RWPE1 (cell line): Measurements from ENCODE around the gene SGCB.

Source experiments
- CTCF ChIA-PET: fragments of 350-600 bp; sonication (Branson Sonifier 250); formaldehyde crosslinking; extraction: SDS; loops from one replicate; lab custom pipeline; 2021; lab: Yijun Ruan, JAX
- POLR2A ChIA-PET: fragments of 400-600 bp; formaldehyde crosslinking; extraction: SDS; loops from one replicate; lab custom pipeline; 2020; ENCODE audit warnings: antibody characterized with exemption; ENCODE audit not compliant: low non-redundant PET; lab: Yijun Ruan, JAX
- DNase-seq: peaks from one replicate; pipeline ENCODE4 v3.0.0; 2012; ENCODE audit warnings: low spot score
- H3K27ac ChIP-seq: fragments of 450-650 bp; 2 replicates; pipeline ENCODE4 v1.5.1; 2017
- TF ChIP-seq, protein P1 (sequence below): fragments of 450-650 bp; conservative IDR thresholded peaks from 2 replicates; pipeline ENCODE4 v1.5.1; 2017; ENCODE audit warnings: low read depth, mild to moderate bottlenecking

The SGCB gene

DNA sequence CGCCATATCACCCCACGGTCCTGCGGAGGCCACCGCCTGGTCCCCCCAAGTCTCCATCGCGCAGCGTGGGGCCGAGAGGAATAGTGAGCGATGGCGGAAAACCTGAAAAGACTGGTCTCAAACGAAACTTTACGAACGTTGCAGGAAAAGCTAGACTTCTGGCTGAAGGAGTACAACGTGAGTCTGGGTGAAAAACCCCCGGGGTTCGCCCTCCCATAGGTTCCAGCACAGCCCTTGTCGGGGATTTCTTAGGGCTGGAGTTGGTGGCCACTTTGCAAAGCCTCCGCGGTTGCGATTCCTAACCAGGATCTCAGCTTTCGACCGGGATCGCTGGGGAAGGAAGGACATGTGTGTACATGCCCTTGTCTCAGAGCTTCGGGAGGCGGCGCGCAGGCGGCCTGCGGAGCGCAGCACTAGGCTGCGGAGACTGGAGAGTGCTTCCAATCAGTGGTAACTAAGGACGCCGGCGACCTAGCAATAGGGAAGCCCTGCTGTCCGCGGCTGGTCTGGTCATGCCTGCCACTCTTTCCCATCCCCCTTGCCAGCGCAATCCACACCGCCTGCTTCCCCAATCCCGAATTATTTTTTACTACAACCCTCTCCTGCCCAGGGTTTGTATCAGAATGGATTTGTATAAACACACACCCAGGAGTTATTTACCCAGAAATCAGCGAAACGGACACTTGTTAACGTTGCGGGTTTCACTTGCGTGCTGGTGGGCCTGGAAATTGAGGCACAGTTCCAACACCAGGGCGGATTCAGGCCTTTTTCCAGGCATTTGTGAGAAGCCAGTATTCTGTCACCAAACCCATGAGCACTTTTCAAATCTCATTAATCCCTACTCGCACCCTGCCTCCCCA lies 13.7 kb upstream of the SGCB start:
- TF ChIP-seq, protein P1, sequence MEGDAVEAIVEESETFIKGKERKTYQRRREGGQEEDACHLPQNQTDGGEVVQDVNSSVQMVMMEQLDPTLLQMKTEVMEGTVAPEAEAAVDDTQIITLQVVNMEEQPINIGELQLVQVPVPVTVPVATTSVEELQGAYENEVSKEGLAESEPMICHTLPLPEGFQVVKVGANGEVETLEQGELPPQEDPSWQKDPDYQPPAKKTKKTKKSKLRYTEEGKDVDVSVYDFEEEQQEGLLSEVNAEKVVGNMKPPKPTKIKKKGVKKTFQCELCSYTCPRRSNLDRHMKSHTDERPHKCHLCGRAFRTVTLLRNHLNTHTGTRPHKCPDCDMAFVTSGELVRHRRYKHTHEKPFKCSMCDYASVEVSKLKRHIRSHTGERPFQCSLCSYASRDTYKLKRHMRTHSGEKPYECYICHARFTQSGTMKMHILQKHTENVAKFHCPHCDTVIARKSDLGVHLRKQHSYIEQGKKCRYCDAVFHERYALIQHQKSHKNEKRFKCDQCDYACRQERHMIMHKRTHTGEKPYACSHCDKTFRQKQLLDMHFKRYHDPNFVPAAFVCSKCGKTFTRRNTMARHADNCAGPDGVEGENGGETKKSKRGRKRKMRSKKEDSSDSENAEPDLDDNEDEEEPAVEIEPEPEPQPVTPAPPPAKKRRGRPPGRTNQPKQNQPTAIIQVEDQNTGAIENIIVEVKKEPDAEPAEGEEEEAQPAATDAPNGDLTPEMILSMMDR, result no peak
- peak overlapping the region; percentile 90 for H3K27ac ChIP-seq
- DNase-seq, result peak; percentile 96
- CTCF ChIA-PET, result no interaction called here
- POLR2A ChIA-PET, result no interaction called here

DNA sequence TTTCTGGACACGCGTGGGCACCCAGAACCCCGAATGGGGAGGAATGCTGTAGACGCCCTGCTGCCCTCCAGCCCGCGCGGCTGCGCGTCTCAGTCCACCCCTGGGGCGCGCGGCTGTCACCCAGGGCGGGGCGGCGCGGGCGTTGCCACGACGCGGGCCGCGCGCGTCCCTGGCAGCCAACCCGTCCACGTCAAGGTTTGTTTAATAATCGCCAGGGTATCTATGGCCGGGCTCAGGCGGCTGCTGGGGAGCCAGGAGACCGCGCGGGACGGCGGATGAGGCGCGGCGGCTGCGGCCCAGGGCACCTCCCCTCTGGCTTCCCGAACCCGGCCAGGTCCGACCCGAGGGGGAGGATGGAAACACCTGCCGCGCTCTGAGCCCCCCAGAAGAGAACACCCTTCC lies 13.1 kb upstream of the SGCB start, which contains the start of gene SPATA18:
TSS of gene SPATA18 (plus strand) at position 92 of the 402 bp plus-strand sequence. CDS start 401 bp downstream, outside the sequence.
- POLR2A ChIA-PET, result no interaction called here
- TF ChIP-seq, protein P1, result no peak
- H3K27ac ChIP-seq, result peak within 1 kb of the TSS; percentile 90
- peak; percentile 32 for DNase-seq
- CTCF ChIA-PET, result no interaction called here

DNA sequence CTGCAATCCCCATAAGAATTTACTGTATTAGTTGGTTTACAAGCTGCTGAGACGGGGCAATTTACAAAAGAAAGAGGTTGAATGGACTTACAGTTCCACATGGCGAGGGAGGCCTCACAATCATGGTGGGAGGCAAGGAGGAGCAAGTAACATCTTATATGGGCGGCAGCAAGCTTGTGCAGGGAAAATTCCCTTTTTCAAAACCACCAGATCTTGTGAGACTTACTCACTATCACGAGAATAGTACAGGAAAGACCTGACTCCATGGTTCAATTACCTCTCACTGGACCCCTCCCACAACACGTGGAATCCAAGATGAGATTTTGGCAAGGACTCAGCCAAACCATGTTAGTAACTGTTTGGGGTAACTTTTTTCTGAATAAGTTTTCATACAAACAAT lies 11.2 kb upstream of the SGCB start:
- CTCF ChIA-PET, result no interaction called here
- DNase-seq, result no peak
- POLR2A ChIA-PET, result no interaction called here
- TF ChIP-seq, protein P1, result no peak
- H3K27ac ChIP-seq, result no peak overlapping the region

DNA sequence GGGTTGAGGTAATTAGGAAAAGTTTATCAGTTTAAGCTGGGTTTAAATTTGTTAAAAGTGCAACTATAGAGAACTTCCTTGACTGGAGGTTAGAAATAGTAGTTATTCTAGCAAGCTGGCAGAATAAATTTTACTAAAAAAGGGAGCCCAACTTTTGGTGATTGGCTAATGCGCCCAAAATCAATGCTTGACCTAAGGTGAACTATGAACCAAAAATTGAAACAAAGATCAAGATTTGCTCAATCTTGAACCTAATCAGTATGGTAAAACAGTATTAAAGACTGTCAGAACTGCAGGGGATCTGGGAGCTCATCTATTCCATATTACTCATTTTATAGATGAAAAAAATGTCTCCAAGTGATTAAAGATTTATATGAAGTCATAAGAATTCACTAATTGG lies 6.9 kb upstream of the SGCB start:
- no peak overlapping the region for H3K27ac ChIP-seq
- CTCF ChIA-PET, result no interaction called here
- TF ChIP-seq, protein P1, result no peak
- POLR2A ChIA-PET, result no interaction called here
- no peak for DNase-seq

DNA sequence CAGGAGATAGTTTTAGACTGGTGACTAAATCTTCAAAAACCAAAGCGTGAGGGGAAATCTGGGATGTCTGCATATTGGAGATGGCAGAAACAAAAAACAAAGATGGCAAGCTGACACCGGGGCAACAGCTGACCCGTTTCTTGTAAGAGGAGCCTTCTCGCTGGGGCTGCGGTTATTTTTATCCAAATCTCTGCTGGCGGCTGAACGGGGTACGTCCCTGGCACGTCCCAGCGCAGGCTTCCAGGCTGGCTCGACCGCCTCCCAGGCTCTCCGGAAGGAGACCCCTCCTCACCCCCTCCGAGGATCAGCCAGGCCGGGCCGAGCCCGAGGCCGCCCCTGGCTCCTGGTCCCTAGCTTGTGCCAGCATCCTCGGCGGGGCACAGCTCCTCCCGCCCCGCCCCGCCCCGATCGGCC lies 403 bp downstream of the SGCB start:
- POLR2A ChIA-PET, result no interaction called here
- CTCF ChIA-PET, result interaction anchor here (0.6 to 0.8 kb wide), 2 partner anchors 12 to 150 kb away, joined by 3 read pairs; no protein-coding TSS in a partner anchor

DNA sequence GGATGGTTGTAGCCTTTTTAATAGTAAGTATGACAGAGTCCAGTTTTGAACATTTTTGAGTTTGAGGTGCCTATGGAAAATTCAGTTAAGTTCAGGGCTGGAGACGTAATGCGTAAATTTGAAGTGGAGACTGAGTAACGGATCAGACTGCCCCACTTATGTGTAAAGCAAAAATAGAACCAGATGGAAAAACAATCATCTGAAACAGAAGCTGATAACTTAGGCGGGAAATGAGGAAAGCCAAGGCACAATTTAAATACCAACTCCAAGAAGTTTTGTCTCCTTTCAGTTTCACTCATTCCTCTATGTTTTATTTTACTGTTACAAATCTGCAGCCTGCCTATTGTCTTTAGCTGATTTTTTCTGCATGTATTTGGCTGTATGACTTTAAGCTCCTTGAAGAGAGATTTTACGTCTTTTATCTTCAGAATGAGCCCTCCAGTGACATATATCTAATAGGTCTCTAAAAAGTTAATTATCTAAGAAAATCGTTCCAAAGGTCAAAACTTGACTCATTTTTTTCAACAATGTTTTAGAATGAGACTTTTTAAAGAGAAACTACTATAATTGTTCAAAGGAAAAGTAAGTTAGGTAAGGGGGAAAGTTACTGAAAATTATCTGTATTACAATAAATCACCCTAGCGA lies 1.1 kb downstream of the SGCB start:
- H3K27ac ChIP-seq, result no peak overlapping the region
- ChIA-PET POLR2A (no interaction called here), CTCF (interaction anchor here (0.8 kb wide), 1 partner anchor 150 kb away, joined by 3 read pairs; no protein-coding TSS in a partner anchor)
- TF ChIP-seq, protein P1, result no peak
- DNase-seq, result no peak

More for the DNA sequence above, 403 bp downstream of the SGCB start:
- H3K27ac ChIP-seq, result peak overlapping the region; percentile 74
- TF ChIP-seq, protein P1, result no peak
- peak; percentile 22 for DNase-seq
